HG03565 (cell line): ENCODE measurements around the gene LYST.
A peak's percentile ranks its signal among the peaks of the same experiment; 100 is the strongest.
"Not testable (repeated sequence)": the region's sequence is repeated elsewhere in the genome, so short reads cannot be mapped to it uniquely, and the experiment has no call there.

Experiments
- ATAC-seq: cut with Tn5 transposase; IDR thresholded peaks from one replicate; pipeline ENCODE4 v1.9.1; 2021; ENCODE audit warnings: mild to moderate bottlenecking, moderate library complexity; ENCODE audit not compliant: unreplicated experiment

The LYST gene

GRCh38 chr1:235776396-235776795 is 90.3 kb downstream of the LYST start:
- ATAC-seq: no peak

- no peak for ATAC-seq
These were observed 91.4 kb downstream of the LYST start for GRCh38 chr1:235775246-235775860.

GRCh38 chr1:235767795-235768194 is 98.9 kb downstream of the LYST start:
- ATAC-seq: peak; percentile 93

- ATAC-seq: no peak
These were observed 99.9 kb downstream of the LYST start for GRCh38 chr1:235766794-235767285.

GRCh38 chr1:235763962-235764361 is 102.7 kb downstream of the LYST start:
- peak; percentile 37 for ATAC-seq

GRCh38 chr1:235759336-235759735 is 107.4 kb downstream of the LYST start:
- no peak for ATAC-seq

- no peak for ATAC-seq
These were observed 107.8 kb downstream of the LYST start for GRCh38 chr1:235758931-235759330.

GRCh38 chr1:235757587-235758096 is 109.1 kb downstream of the LYST start:
- ATAC-seq: no peak

GRCh38 chr1:235754186-235754585 is 112.5 kb downstream of the LYST start:
- not testable (repeated sequence) for ATAC-seq

- no peak for ATAC-seq
These were observed 116.9 kb downstream of the LYST start for GRCh38 chr1:235749755-235750300.

- ATAC-seq: no peak
These were observed 118.0 kb downstream of the LYST start for GRCh38 chr1:235748747-235749146.

- ATAC-seq: no peak
These were observed 120.5 kb downstream of the LYST start for GRCh38 chr1:235746245-235746644.

- ATAC-seq: no peak
These were observed 121.1 kb downstream of the LYST start for GRCh38 chr1:235745503-235746136.

GRCh38 chr1:235742914-235743599 is 123.6 kb downstream of the LYST start:
- ATAC-seq: no peak

GRCh38 chr1:235741294-235741693 is 125.4 kb downstream of the LYST start:
- ATAC-seq: no peak

GRCh38 chr1:235739631-235740030 is 127.1 kb downstream of the LYST start:
- no peak for ATAC-seq

- no peak for ATAC-seq
These were observed 127.6 kb downstream of the LYST start for GRCh38 chr1:235739124-235739523.

- no peak for ATAC-seq
These were observed 129.0 kb downstream of the LYST start for GRCh38 chr1:235737751-235738150.

- ATAC-seq: no peak
These were observed 130.4 kb downstream of the LYST start for GRCh38 chr1:235736263-235736662.

- ATAC-seq: no peak
These were observed 131.1 kb downstream of the LYST start for GRCh38 chr1:235735621-235736020.

- no peak for ATAC-seq
These were observed 132.4 kb downstream of the LYST start for GRCh38 chr1:235734335-235734734.

GRCh38 chr1:235730007-235730406 is 136.7 kb downstream of the LYST start:
- ATAC-seq: no peak
